ENCODE data around the gene ATAD2B. TPM values are rescaled to one million over a fixed set of nuclear protein-coding genes. Genes with fewer than 3 reads are reported as not detected.

The ATAD2B gene
- total and polyA plus RNA-seq, 2 of the 4 experiments (the other 2 are of a cell fraction), result 1.5 to 5.0 TPM

DNA sequence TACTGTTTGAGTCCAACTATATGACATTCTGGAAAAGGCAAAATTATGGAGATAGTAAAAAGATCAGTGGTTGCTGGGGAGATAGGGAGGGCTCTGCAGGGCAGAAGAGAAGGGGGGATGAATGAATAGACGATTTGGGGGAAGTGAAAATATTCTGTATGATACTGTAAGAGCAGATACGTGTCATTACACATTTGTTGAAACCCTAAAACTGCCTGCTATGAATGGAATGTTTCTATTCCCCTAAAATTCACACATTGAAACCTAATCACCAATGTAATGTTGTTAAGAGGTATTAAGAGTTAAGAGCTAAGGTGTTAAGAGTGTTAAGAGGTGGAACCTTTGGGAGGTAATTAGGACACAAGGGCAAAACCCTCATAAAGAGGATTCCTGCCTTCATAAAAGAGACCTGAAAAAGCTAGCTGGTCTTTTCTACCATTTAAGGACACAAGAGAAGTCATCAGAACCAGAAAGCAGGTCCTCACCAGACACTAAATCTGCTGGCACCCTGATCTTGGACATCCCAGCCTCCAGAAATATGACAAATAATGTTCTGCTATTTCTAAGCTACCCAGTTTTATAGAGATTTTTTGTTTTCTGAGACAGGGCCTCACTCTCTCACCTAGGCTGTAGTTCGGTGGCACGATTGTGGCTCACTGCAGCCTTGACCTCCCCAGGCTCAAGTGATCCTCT, 76.2 kb downstream of the ATAD2B start:
- H3K36me3 ChIP-seq (ENCODE audit: control insufficient read depth, insufficient read depth, low read length), result peaks cover 6% of the 10 kb centered on the region; the same call in 1 of the 2 replicates
- no peaks in the 10 kb centered on the region; the same call in 1 of the 2 replicates for H4K20me1 ChIP-seq (ENCODE audit: insufficient read depth, low read length)
- no peak overlapping the region for H2BK5ac ChIP-seq (ENCODE audit: low read depth, low read length, poor library complexity, severe bottlenecking)
- no peak overlapping the region for H2BK120ac ChIP-seq (ENCODE audit: low read depth, low read length)
- BruUV-seq (replicated peaks), result no TSS peak
- WGBS, 2 experiments (ENCODE audit: extremely low coverage in 2 of 2, insufficient read length in 1 of 2), result no CpG with 5 or more reads among the region's 4 CpGs
- no peak for ATAC-seq (ENCODE audit: low read depth)
- no peak overlapping the region for H4K8ac ChIP-seq (ENCODE audit: low read depth in 2 of 2, low read length in 2 of 2)
- no peak overlapping the region for H2BK20ac ChIP-seq (ENCODE audit: low read depth, low read length)
- ChIA-PET POLR2A (ENCODE audit: unreplicated experiment) (no interaction called here), CTCF (interaction anchor here (0.7 to 1.2 kb wide), 2 partner anchors 27 to 257 kb away, joined by 3 read pairs; no protein-coding TSS in a partner anchor)
- H4K5ac ChIP-seq (ENCODE audit: low read depth, low read length), result no peak overlapping the region
- no peak for DNase-seq
- H3K9me1 ChIP-seq (ENCODE audit: insufficient read depth, low read length), result peaks cover 7% of the 10 kb centered on the region; the same call in 1 of the 2 replicates
- H3K79me1 ChIP-seq (ENCODE audit: low read depth in 1 of 2, low read length in 2 of 2), result peaks cover 0 to 10% of the 10 kb centered on the region in 2 experiments; a peak in 2 of 4 replicates
- no peak overlapping the region for H4K91ac ChIP-seq (ENCODE audit: insufficient read depth, low read depth, low read length)
- H3K4me3 ChIP-seq (ENCODE audit: insufficient read depth, low read depth, low read length), result no peak overlapping the region
- no peak overlapping the region for H3K14ac ChIP-seq (replicated peaks; ENCODE audit: low read depth, low read length)
- H3K9me3 ChIP-seq (ENCODE audit: control insufficient read depth, insufficient read depth, low read length), result no peaks in the 10 kb centered on the region
- H3K4ac ChIP-seq (ENCODE audit: low read depth, low read length), result no peak overlapping the region
- H3K27ac ChIP-seq (ENCODE audit: insufficient read depth, low read length), result no peak overlapping the region
- H3K9ac ChIP-seq (ENCODE audit: low read depth, low read length), result no peak overlapping the region
- no peaks in the 10 kb centered on the region for H3K4me1 ChIP-seq (ENCODE audit: control insufficient read depth, insufficient read depth, low read length)
- intact Hi-C loops (cut with micrococcal nuclease), result no loop called here
- no peak overlapping the region for H2BK15ac ChIP-seq (ENCODE audit: low read depth, low read length)
- no peak overlapping the region for H3K56ac ChIP-seq (ENCODE audit: extremely low read depth, insufficient read depth, low read length)
- H3K23ac ChIP-seq (ENCODE audit: low read depth, low read length), result no peak overlapping the region
- H3K18ac ChIP-seq (ENCODE audit: low read depth, low read length), result no peak overlapping the region
- dilution Hi-C loops (cut with HindIII; ENCODE audit: low sequenced_read_pairs, unreplicated experiment), result no loop called here
- in situ Hi-C loops (cut with MboI; ENCODE audit: low sequenced_read_pairs), result no loop called here
- no peak overlapping the region for H2AK5ac ChIP-seq (ENCODE audit: low read depth, low read length)
- H3K4me2 ChIP-seq (ENCODE audit: low read depth, low read length), result no peak overlapping the region
- TF ChIP-seq RFX5 (IDR thresholded peaks at IDR 0.05; ENCODE audit: low read depth, low read length) (no peak), RCOR1 (IDR thresholded peaks at IDR 0.05; ENCODE audit: insufficient replicate concordance, low read length) (no peak), MXI1 (IDR thresholded peaks at IDR 0.05; ENCODE audit: borderline replicate concordance, low read depth, low read length) (no peak), NFE2L2 (IDR thresholded peaks at IDR 0.05; ENCODE audit: low read depth, low read length) (no peak), FOS (IDR thresholded peaks at IDR 0.05; ENCODE audit: low read depth, low read length) (no peak), MAFK (IDR thresholded peaks at IDR 0.05; ENCODE audit: low read depth, low read length) (no peak), CHD1 (IDR thresholded peaks at IDR 0.05; ENCODE audit: low read depth, low read length) (no peak), POLR2A (IDR thresholded peaks at IDR 0.05; ENCODE audit: low read depth, low read length) (no peak), ELK1 (IDR thresholded peaks at IDR 0.05; ENCODE audit: borderline replicate concordance, low read depth, low read length) (no peak), SMC3 (IDR thresholded peaks at IDR 0.05; ENCODE audit: low read depth, low read length) (no peak), CEBPB (IDR thresholded peaks at IDR 0.05; ENCODE audit: low read depth, low read length) (no peak), BHLHE40 (IDR thresholded peaks at IDR 0.05; ENCODE audit: low read depth, low read length) (no peak)
- no peaks in the 10 kb centered on the region for H3K27me3 ChIP-seq (ENCODE audit: control insufficient read depth, insufficient read depth, low read length)
- H2AFZ ChIP-seq (replicated peaks; ENCODE audit: low read length, poor library complexity), result no peak overlapping the region
- H2AK9ac ChIP-seq (replicated peaks; ENCODE audit: low read depth, low read length, poor library complexity), result no peak overlapping the region
